HepG2 (cell line): ENCODE data around the gene MYO1G. TPM values are rescaled to one million over a fixed set of nuclear protein-coding genes. Genes with fewer than 3 reads are reported as not detected.
A peak's percentile ranks its signal among the peaks of the same experiment; 100 is the strongest.

Experiments
- ARID4A ChIP-seq: sonication (generic); formaldehyde crosslinking; IDR thresholded peaks from 2 replicates; pipeline ENCODE4 v1.5.0; 2020; ENCODE audit warnings: mild to moderate bottlenecking, missing genetic modification reagents, borderline replicate concordance
- BCL6 ChIP-seq: IDR thresholded peaks from 2 replicates; pipeline ENCODE4 v1.6.1; 2016; ENCODE audit warnings: missing genetic modification reagents, missing compliant biosample characterization
- ESRRA ChIP-seq: sonication (generic); formaldehyde crosslinking; IDR thresholded peaks from 2 replicates; pipeline ENCODE4 v1.5.1; 2020; ENCODE audit warnings: mild to moderate bottlenecking, low read depth, missing genetic modification reagents
- GLI4 ChIP-seq: sonication (generic); formaldehyde crosslinking; IDR thresholded peaks from 2 replicates; pipeline ENCODE4 v1.5.1; 2020; ENCODE audit warnings: missing genetic modification reagents, mild to moderate bottlenecking, moderate library complexity, borderline replicate concordance
- PAXIP1 ChIP-seq: sonication (generic); formaldehyde crosslinking; conservative IDR thresholded peaks from 2 replicates; pipeline ENCODE4 v1.4.0; 2020; ENCODE audit warnings: mild to moderate bottlenecking, missing genetic modification reagents, moderate library complexity
- SNAI1 ChIP-seq: sonication (generic); formaldehyde crosslinking; IDR thresholded peaks from 2 replicates; pipeline ENCODE4 v1.5.0; 2020; ENCODE audit warnings: mild to moderate bottlenecking, missing genetic modification reagents, borderline replicate concordance
- SRY ChIP-seq: sonication (generic); formaldehyde crosslinking; IDR thresholded peaks from 2 replicates; pipeline ENCODE4 v1.8.0; 2022; ENCODE audit warnings: mild to moderate bottlenecking, missing genetic modification reagents
- TERF1 ChIP-seq: sonication (generic); formaldehyde crosslinking; IDR thresholded peaks from 2 replicates; pipeline ENCODE4 v1.8.0; 2022; ENCODE audit warnings: mild to moderate bottlenecking, missing genetic modification reagents, moderate library complexity
- ZBTB20 ChIP-seq: sonication (generic); formaldehyde crosslinking; IDR thresholded peaks from 2 replicates; pipeline ENCODE4 v1.8.1; 2023; ENCODE audit warnings: missing genetic modification reagents, low read depth, mild to moderate bottlenecking, borderline replicate concordance
- ZBTB46 ChIP-seq: sonication (generic); formaldehyde crosslinking; IDR thresholded peaks from 2 replicates; pipeline ENCODE4 v1.4.0; 2020; ENCODE audit warnings: mild to moderate bottlenecking, missing genetic modification reagents, borderline replicate concordance
- ZFP1 ChIP-seq: IDR thresholded peaks from 2 replicates; pipeline ENCODE4 v1.6.1; 2016
- ZMYM2 ChIP-seq: sonication (generic); formaldehyde crosslinking; IDR thresholded peaks from 2 replicates; pipeline ENCODE4 v1.8.0; 2022; ENCODE audit warnings: mild to moderate bottlenecking, missing genetic modification reagents
- ZMYM4 ChIP-seq: sonication (generic); formaldehyde crosslinking; IDR thresholded peaks from 2 replicates; pipeline ENCODE4 v1.8.1; 2023; ENCODE audit warnings: mild to moderate bottlenecking, missing genetic modification reagents
- ZNF772 ChIP-seq: sonication (generic); formaldehyde crosslinking; IDR thresholded peaks from 2 replicates; pipeline ENCODE4 v1.5.0; 2020; ENCODE audit warnings: mild to moderate bottlenecking, missing genetic modification reagents
- polyA plus RNA-seq, 8 experiments: library from polyadenylated mRNA; depleted of rRNA in 3 of 8; stranded (reverse) in 7 of 8; unstranded in 1 of 8; fragments of >200 nt; fragmentation: Illumina TruSeq in 4 of 8; extraction: Trizol in 4 of 8; gene quantifications; 2 replicates each; pipeline versions ENCODE4 v1.2.1 to v1.2.3, GENCODE V29; 2011 to 2016; ENCODE audit warnings: low read depth in 4 of 8, missing spikeins in 1 of 8, mixed read lengths in 1 of 8; ENCODE audit not compliant: insufficient read depth in 1 of 8
- total RNA-seq, 5 experiments: library from RNA; depleted of rRNA; stranded (reverse); fragments of >200 nt; fragmentation: Illumina TruSeq; extraction: Trizol; gene quantifications; 2 replicates each; pipeline ENCODE4 v1.2.3, GENCODE V29; 2016; ENCODE audit warnings: low read depth in 1 of 5
- TF ChIP-seq, protein P1 (sequence below): sonication (generic); formaldehyde crosslinking; IDR thresholded peaks from 2 replicates; pipeline ENCODE4 v1.4.0; 2020; ENCODE audit warnings: missing genetic modification reagents

MYO1G gene
- total and polyA plus RNA-seq, 2 of the 13 experiments (the other 11 are each of a cell fraction or from before 2014, with no cell fraction given): 0.29 to 1.1 TPM

GRCh38 chr7:44971902-44972441 is 6.8 kb downstream of the MYO1G start (continued):
- TF ChIP-seq SRY (CRISPR knock-in tag) (0 out of 2 replicates have a peak, but pooled peaks have one; percentile 48), PAXIP1 (CRISPR knock-in tag) (peak; percentile 90), ZNF772 (CRISPR knock-in tag) (no peak), ARID4A (CRISPR knock-in tag) (peak; percentile 60; the same call in 1 of the 2 replicates), ZMYM2 (CRISPR knock-in tag) (0 out of 2 replicates have a peak, but pooled peaks have one; percentile 36), ZBTB46 (CRISPR knock-in tag) (no peak), ZMYM4 (CRISPR knock-in tag) (0 out of 2 replicates have a peak, but pooled peaks have one; percentile 44), ZBTB20 (peak; percentile 47; the same call in 1 of the 2 replicates), GLI4 (CRISPR knock-in tag) (no peak), SNAI1 (CRISPR knock-in tag) (0 out of 2 replicates have a peak, but pooled peaks have one; percentile 17), TERF1 (CRISPR knock-in tag) (no peak), ZFP1 (no peak), ESRRA (CRISPR knock-in tag) (0 out of 2 replicates have a peak, but pooled peaks have one; percentile 38), BCL6 (CRISPR knock-in tag) (0 out of 2 replicates have a peak, but pooled peaks have one; percentile 38)
- TF ChIP-seq, protein P1, sequence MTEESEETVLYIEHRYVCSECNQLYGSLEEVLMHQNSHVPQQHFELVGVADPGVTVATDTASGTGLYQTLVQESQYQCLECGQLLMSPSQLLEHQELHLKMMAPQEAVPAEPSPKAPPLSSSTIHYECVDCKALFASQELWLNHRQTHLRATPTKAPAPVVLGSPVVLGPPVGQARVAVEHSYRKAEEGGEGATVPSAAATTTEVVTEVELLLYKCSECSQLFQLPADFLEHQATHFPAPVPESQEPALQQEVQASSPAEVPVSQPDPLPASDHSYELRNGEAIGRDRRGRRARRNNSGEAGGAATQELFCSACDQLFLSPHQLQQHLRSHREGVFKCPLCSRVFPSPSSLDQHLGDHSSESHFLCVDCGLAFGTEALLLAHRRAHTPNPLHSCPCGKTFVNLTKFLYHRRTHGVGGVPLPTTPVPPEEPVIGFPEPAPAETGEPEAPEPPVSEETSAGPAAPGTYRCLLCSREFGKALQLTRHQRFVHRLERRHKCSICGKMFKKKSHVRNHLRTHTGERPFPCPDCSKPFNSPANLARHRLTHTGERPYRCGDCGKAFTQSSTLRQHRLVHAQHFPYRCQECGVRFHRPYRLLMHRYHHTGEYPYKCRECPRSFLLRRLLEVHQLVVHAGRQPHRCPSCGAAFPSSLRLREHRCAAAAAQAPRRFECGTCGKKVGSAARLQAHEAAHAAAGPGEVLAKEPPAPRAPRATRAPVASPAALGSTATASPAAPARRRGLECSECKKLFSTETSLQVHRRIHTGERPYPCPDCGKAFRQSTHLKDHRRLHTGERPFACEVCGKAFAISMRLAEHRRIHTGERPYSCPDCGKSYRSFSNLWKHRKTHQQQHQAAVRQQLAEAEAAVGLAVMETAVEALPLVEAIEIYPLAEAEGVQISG (CRISPR knock-in tag): peak; percentile 37; the same call in 1 of the 2 replicates
